Bronchial smooth muscle cell (primary cell): ENCODE results near the gene RXYLT1. TPM values are rescaled to one million over a fixed set of nuclear protein-coding genes. Genes with fewer than 3 reads are reported as not detected.

Experiments
- total RNA-seq: library from RNA; depleted of rRNA; stranded (reverse); fragments of >200 nt; gene quantifications from 2 replicates; pipeline ENCODE4 v1.2.1, GENCODE V29; 2014

The RXYLT1 gene, protein sequence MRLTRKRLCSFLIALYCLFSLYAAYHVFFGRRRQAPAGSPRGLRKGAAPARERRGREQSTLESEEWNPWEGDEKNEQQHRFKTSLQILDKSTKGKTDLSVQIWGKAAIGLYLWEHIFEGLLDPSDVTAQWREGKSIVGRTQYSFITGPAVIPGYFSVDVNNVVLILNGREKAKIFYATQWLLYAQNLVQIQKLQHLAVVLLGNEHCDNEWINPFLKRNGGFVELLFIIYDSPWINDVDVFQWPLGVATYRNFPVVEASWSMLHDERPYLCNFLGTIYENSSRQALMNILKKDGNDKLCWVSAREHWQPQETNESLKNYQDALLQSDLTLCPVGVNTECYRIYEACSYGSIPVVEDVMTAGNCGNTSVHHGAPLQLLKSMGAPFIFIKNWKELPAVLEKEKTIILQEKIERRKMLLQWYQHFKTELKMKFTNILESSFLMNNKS
- 8.5 and 9.7 TPM in 2 replicates for total RNA-seq

DNA sequence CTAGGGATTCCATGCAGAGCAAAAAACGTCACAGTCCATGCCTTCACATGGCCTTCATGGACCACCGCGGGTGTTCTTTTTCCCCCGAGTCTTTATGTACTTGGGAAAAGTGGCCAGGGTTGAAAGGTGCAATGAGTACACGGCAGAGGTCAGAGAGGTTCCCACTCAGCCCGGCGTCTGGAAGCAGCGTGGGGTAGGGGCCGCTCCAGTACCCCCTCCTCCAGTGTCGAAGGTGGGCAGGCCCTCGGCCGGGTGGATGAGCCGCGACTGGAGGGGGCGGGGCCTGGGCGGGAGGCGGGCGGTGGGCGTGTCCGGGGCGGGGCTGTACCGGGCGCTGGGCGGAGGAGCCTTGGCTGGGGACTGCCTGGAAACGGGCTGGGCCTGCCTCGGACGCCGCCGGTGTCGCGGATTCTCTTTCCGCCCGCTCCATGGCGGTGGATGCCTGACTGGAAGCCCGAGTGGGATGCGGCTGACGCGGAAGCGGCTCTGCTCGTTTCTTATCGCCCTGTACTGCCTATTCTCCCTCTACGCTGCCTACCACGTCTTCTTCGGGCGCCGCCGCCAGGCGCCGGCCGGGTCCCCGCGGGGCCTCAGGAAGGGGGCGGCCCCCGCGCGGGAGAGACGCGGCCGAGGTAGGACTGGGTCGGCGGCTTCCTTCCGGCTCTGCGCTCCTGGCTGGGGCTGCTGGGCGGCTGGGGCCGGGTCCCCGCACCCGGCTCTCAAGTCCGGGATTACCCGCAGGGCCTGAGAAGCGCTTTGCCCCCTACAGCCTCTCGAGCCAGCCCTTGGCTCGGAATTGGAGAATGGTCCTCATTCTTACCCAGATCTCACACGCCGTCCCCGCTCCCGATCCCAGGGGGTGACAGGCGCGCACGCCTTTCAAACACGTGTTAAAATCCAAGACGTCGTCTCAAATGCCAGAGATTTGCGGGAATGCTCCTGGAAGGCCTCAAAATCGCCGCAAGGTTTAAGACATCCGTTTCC lies at the start of gene RXYLT1:
Gene RXYLT1, plus strand, starts transcription at position 412 of the 984 bp plus-strand sequence. Its CDS starts 52 bp downstream, at position 464.

GRCh38 chr12:63844391-63845341 lies 65.0 kb downstream of the RXYLT1 start, which contains the start of gene SRGAP1:
Gene SRGAP1, plus strand, starts transcription at chr12:63844700. Its CDS starts 117 bp downstream, at chr12:63844817.

Other genes starting within 250 kb of the RXYLT1 start
- gene DPY19L2, start 111.4 kb upstream of the RXYLT1 start, total RNA-seq: 0.63 and 4.8 TPM in 2 replicates
- gene SRGAP1, start 64.8 kb downstream of the RXYLT1 start, total RNA-seq: 9.3 and 16.5 TPM in 2 replicates